Keratinocyte (primary cell): Measurements from ENCODE around the gene PDZK1.

ENCODE experiments used
- CTCF ChIP-seq, 3 experiments: IDR thresholded peaks in 1 of 3; conservative IDR thresholded peaks in 1 of 3; optimal IDR thresholded peaks in 1 of 3; 2 replicates in 2 of 3; 3 replicates in 1 of 3; pipeline versions ENCODE3 to v1.5.1; 2011; ENCODE audit warnings: low read length in 3 of 3, mild to moderate bottlenecking in 3 of 3, moderate library complexity in 2 of 3, control low read depth in 1 of 3, inconsistent platforms in 1 of 3; ENCODE audit not compliant: insufficient read depth in 2 of 3; ENCODE audit errors: extremely low read depth in 1 of 3
- EZH2 ChIP-seq: IDR thresholded peaks from one replicate; pipeline ENCODE4 v1.6.1; 2012; ENCODE audit warnings: inconsistent platforms, mild to moderate bottlenecking, low read length, moderate library complexity

- TF ChIP-seq CTCF (optimal IDR thresholded peaks at IDR 0.05 in 1 of 3, IDR thresholded peaks at IDR 0.05 in 1 of 3, conservative IDR thresholded peaks at IDR 0.05 in 1 of 3; ENCODE audit: extremely low read depth in 1 of 3, insufficient read depth in 2 of 3, low read length in 3 of 3) (no peak), EZH2 (no peak)
Measured at GRCh38 chr1:145711213-145711651, 4.1 kb upstream of the PDZK1 start.
